SU-DHL-6 (cell line): Measurements from ENCODE around the gene ARMC5.

Experiments used
- CTCF ChIP-seq: fragments of 200-600 bp; sonication (generic); IDR thresholded peaks from one replicate; pipeline ENCODE4 v1.5.1; 2017; ENCODE audit warnings: antibody characterized with exemption, mild to moderate bottlenecking, low read length, moderate library complexity; ENCODE audit not compliant: insufficient read depth, poor library complexity, severe bottlenecking
- EZH2phosphoT487 ChIP-seq: fragments of 200-600 bp; sonication (generic), shearing (Covaris generic); conservative IDR thresholded peaks from 2 replicates; pipeline ENCODE4 v1.6.1; 2018; ENCODE audit warnings: mild to moderate bottlenecking, antibody characterized with exemption, low read length, moderate library complexity, mixed read lengths

- TF ChIP-seq CTCF (no peak), EZH2phosphoT487 (no peak)
These were observed 29.4 kb downstream of the ARMC5 start for GRCh38 chr16:31488468-31489297.
